DMS153 (cell line): ENCODE measurements around the gene NANS.
A peak's percentile ranks its signal among the peaks of the same experiment; 100 is the strongest.
"Not testable (repeated sequence)": the region's sequence is repeated elsewhere in the genome, so short reads cannot be mapped to it uniquely, and the experiment has no call there.

ENCODE experiments used
- DNase-seq: peaks from one replicate; lab custom pipeline; 2025; lab: John Stamatoyannopoulos, UW

The NANS gene

GRCh38 chr9:98076514-98076890 is 20.0 kb downstream of the NANS start:
- DNase-seq: not testable (repeated sequence)

- DNase-seq: no peak
Observed at GRCh38 chr9:98078895-98079294, 22.4 kb downstream of the NANS start.

GRCh38 chr9:98080326-98080725 is 23.8 kb downstream of the NANS start:
- no peak for DNase-seq

- no peak for DNase-seq
Observed at GRCh38 chr9:98080780-98081179, 24.2 kb downstream of the NANS start.

GRCh38 chr9:98081477-98082219 is 25.1 kb downstream of the NANS start:
- DNase-seq: no peak

GRCh38 chr9:98083061-98083501 is 26.5 kb downstream of the NANS start:
- no peak for DNase-seq

GRCh38 chr9:98083566-98084183 is 27.1 kb downstream of the NANS start:
- no peak for DNase-seq

GRCh38 chr9:98084396-98084795 is 27.9 kb downstream of the NANS start:
- DNase-seq: no peak

GRCh38 chr9:98085058-98085457 is 28.5 kb downstream of the NANS start:
- DNase-seq: no peak

GRCh38 chr9:98085944-98086343 is 29.4 kb downstream of the NANS start:
- no peak for DNase-seq

- no peak for DNase-seq
Observed at GRCh38 chr9:98086461-98086860, 29.9 kb downstream of the NANS start.

- DNase-seq: peak; percentile 32
Observed at GRCh38 chr9:98087420-98088354, 31.2 kb downstream of the NANS start.

GRCh38 chr9:98090674-98091073 is 34.1 kb downstream of the NANS start:
- DNase-seq: not testable (repeated sequence)

- DNase-seq: no peak
Observed at GRCh38 chr9:98091735-98092612, 35.4 kb downstream of the NANS start.

- DNase-seq: no peak
Observed at GRCh38 chr9:98092613-98092931, 36.0 kb downstream of the NANS start.

- DNase-seq: no peak
Observed at GRCh38 chr9:98094316-98094715, 37.8 kb downstream of the NANS start.

GRCh38 chr9:98094851-98095250 is 38.3 kb downstream of the NANS start:
- DNase-seq: no peak

GRCh38 chr9:98095401-98095800 is 38.9 kb downstream of the NANS start:
- no peak for DNase-seq

GRCh38 chr9:98096091-98096490 is 39.6 kb downstream of the NANS start:
- no peak for DNase-seq

- DNase-seq: peak; percentile 54
Observed at GRCh38 chr9:98097836-98098235, 41.3 kb downstream of the NANS start.

- DNase-seq: no peak
Observed at GRCh38 chr9:98099346-98099745, 42.8 kb downstream of the NANS start.

GRCh38 chr9:98099898-98100297 is 43.4 kb downstream of the NANS start:
- peak; percentile 50 for DNase-seq
